Cardiac septum (tissue), 1 donor: ENCODE results near the gene GPR3. TPM values are rescaled to one million over a fixed set of nuclear protein-coding genes. Genes with fewer than 3 reads are reported as not detected.
"Not testable (repeated sequence)": the region's sequence is repeated elsewhere in the genome, so short reads cannot be mapped to it uniquely, and the experiment has no call there.

Source experiments
- DNase-seq: peaks from one replicate; pipeline ENCODE4 v3.0.0-alpha.2; 2020; ENCODE audit warnings: low spot score
- intact Hi-C: fragments of 100-400 bp; cut with DNase I; formaldehyde crosslinking; loops from one replicate; pipeline ENCODE4 v1.14.0; 2022
- total RNA-seq: library from RNA; stranded (reverse); fragmentation: NEBNext Ultra II Directional; extraction: Animal tissue kit (Norgen Biotek cat#: 25700); gene quantifications from one replicate; pipeline ENCODE4 v1.2.1, GENCODE V29; 2021
- donor health status: DM: no; HTN: no; CAD: no.

The GPR3 gene
- total RNA-seq, 1 donor from 2014 or later = 2.3 TPM

- intact Hi-C loops = no loop called here
- no peak for DNase-seq
Measured at GRCh38 chr1:27372808-27373690, 19.4 kb upstream of the GPR3 start.

- intact Hi-C loops = no loop called here
- DNase-seq = no peak
Measured at GRCh38 chr1:27374362-27375086, 17.9 kb upstream of the GPR3 start, which contains the start of gene FCN3. TSS of gene FCN3 (minus strand) at chr1:27374824. CDS start at chr1:27374818, 6 bp downstream.

- DNase-seq = no peak
- intact Hi-C loops = no loop called here
Measured at GRCh38 chr1:27377760-27378495, 14.5 kb upstream of the GPR3 start.

- no peak for DNase-seq
- intact Hi-C loops = no loop called here
Measured at GRCh38 chr1:27379564-27380122, 12.8 kb upstream of the GPR3 start.

- DNase-seq = no peak
- intact Hi-C loops = no loop called here
Measured at GRCh38 chr1:27380224-27380623, 12.2 kb upstream of the GPR3 start.

DNA sequence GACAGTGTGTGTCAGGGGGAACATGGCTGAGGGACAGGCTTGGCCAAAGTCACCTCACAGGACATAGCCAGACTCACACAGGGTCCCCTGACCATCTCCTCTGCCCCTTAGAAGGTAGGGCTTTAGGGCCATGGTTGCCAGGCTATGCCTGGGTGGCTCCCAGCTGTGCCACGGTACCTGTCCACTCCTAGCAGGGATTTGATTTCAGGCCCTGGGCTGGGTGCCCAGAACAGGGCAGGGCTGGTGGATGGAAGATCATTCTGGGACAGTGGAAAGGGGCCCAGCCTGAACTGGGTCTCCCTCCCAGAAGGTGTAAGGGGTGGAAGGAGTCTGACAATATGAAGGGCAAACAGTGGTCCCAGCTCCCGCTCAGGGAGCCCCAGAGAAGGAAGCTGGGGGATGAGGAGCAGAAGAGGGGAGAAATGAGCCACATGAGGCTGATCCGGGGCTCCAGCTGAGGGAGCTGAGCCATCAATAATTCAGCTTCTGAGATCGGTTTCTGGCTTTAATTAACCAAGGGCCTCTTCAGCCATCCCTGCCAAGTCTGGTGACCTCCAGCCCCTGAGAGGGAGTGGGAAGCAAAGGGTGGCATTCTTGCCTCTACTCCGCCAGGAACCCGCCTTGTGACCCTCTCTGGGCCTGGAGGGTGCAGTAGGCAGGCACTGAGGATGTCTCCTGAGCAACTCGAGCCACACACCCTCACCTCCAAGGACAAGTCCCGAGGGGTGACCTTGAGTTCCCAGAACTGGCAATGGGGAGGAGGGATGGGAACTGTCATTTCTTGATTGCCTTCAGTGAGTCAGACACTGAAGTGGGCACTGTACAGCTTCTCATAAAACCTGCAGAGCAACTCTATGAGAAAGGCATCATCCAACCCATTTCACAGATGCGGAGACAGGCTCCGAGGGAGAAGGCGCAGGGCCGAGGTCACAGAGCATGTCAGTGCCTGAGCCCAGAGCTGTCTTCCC, 11.4 kb upstream of the GPR3 start:
- DNase-seq = no peak
- intact Hi-C loops = no loop called here

- DNase-seq = no peak
- intact Hi-C loops = no loop called here
Measured at GRCh38 chr1:27381969-27382762, 10.3 kb upstream of the GPR3 start.

- intact Hi-C loops = no loop called here
- no peak for DNase-seq
Measured at GRCh38 chr1:27383039-27383605, 9.3 kb upstream of the GPR3 start, which contains the start of gene CD164L2. TSS of gene CD164L2 (minus strand) at chr1:27383333. CDS start at chr1:27383239, 94 bp downstream.

- intact Hi-C loops = no loop called here
- DNase-seq = no peak
Measured at GRCh38 chr1:27383661-27384060, 8.8 kb upstream of the GPR3 start.

- DNase-seq, intact Hi-C loops: not testable (repeated sequence)
Measured at GRCh38 chr1:27384797-27385196, 7.6 kb upstream of the GPR3 start.

GRCh38 chr1:27388337-27389005, 4.0 kb upstream of the GPR3 start:
- intact Hi-C loops = no loop called here
- DNase-seq = peak; percentile 85

DNA sequence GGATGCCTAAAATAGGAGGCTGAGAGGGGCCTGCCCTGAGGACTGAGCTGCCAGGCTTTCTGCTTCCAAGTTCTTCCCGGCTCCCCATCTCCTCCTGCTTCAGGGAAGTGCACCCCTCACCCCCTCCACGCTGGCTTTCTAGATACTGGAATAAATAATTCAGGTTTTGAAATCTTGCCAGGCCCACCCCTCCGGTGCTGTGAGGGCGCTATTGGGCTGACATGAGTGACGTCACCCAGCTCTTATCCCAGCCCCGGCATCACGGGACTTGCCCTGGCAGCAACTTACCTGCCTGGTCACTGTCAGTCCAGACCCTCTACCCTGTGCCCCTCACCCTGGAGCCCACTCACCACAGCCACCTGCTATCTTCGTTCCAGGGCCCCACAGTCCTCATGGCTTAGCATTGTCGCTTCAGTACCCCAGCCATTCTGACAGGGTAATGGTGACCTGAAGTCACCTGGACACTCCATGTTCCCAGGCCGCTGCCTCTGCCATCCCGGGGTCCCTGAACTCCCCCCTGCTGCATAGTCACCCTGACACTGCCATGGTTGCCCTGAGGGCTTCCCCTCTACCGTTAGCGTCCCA, 819 bp upstream of the GPR3 start:
- intact Hi-C loops = loop anchor here (2.0 to 5.0 kb wide), 4 partner anchors 25 to 271 kb away; partner anchors contain the start of gene MAP3K6
- DNase-seq = peak; percentile 80

- intact Hi-C loops = loop anchor here (2.0 to 5.0 kb wide), 4 partner anchors 26 to 269 kb away; partner anchors contain the start of gene MAP3K6
Measured at GRCh38 chr1:27392778-27393635, 585 bp downstream of the GPR3 start.

GRCh38 chr1:27393641-27394281, 1.3 kb downstream of the GPR3 start:
- intact Hi-C loops = loop anchor here (2.0 to 5.0 kb wide), 5 partner anchors 27 to 269 kb away; partner anchors contain the start of gene MAP3K6
- DNase-seq = no peak

More at GRCh38 chr1:27392778-27393635, 585 bp downstream of the GPR3 start:
- no peak for DNase-seq

GRCh38 chr1:27394282-27394658, 1.8 kb downstream of the GPR3 start:
- DNase-seq = no peak
- intact Hi-C loops = loop anchor here (2.0 to 5.0 kb wide), 3 partner anchors 37 to 268 kb away; no protein-coding TSS in a partner anchor
